BLaER1 (cell line): ENCODE data around the gene TRAFD1.

Experiments used
- H3K27ac ChIP-seq: shearing (Covaris generic); formaldehyde crosslinking; 2 replicates; pipeline ENCODE4 v1.8.1; 2022
- H3K27me3 ChIP-seq: shearing (Covaris generic); formaldehyde crosslinking; 2 replicates; pipeline ENCODE4 v1.8.1; 2022
- H3K36me3 ChIP-seq: shearing (Covaris generic); formaldehyde crosslinking; 2 replicates; pipeline ENCODE4 v1.8.1; 2022
- H3K4me1 ChIP-seq: shearing (Covaris generic); formaldehyde crosslinking; 2 replicates; pipeline ENCODE4 v1.8.1; 2022
- H3K4me2 ChIP-seq: shearing (Covaris generic); formaldehyde crosslinking; 2 replicates; pipeline ENCODE4 v1.8.1; 2022
- H3K4me3 ChIP-seq: shearing (Covaris generic); formaldehyde crosslinking; 2 replicates; pipeline ENCODE4 v1.8.1; 2022
- H3K9ac ChIP-seq: shearing (Covaris generic); formaldehyde crosslinking; 2 replicates; pipeline ENCODE4 v1.8.1; 2022
- H3K9me3 ChIP-seq: shearing (Covaris generic); formaldehyde crosslinking; 2 replicates; pipeline ENCODE4 v1.8.1; 2022
- H4K20me1 ChIP-seq: shearing (Covaris generic); formaldehyde crosslinking; 2 replicates; pipeline ENCODE4 v1.8.1; 2022
- Cebpa-rat ChIP-seq: shearing (Covaris generic); IDR thresholded peaks from 2 replicates; pipeline ENCODE4 v1.8.1; 2022

TRAFD1 gene

GRCh38 chr12:112196196-112196875 lies 71.0 kb downstream of the TRAFD1 start:
- Histone ChIP-seq H3K4me2 (no peak overlapping the region), H3K4me3 (no peak overlapping the region), H4K20me1 (no peaks in the 10 kb centered on the region), H3K9ac (no peak overlapping the region), H3K36me3 (peaks cover 99% of the 10 kb centered on the region), H3K27me3 (no peaks in the 10 kb centered on the region), H3K9me3 (no peaks in the 10 kb centered on the region), H3K27ac (no peak overlapping the region), H3K4me1 (no peaks in the 10 kb centered on the region)
- no peak for TF ChIP-seq Cebpa-rat

GRCh38 chr12:112198120-112198733 lies 72.9 kb downstream of the TRAFD1 start:
- no peak for TF ChIP-seq Cebpa-rat
- H3K27ac ChIP-seq, result no peak overlapping the region
- H3K27me3 ChIP-seq, result no peaks in the 10 kb centered on the region
- H3K9ac ChIP-seq, result no peak overlapping the region
- no peak overlapping the region for H3K4me3 ChIP-seq
- H3K4me1 ChIP-seq, result no peaks in the 10 kb centered on the region
- no peaks in the 10 kb centered on the region for H4K20me1 ChIP-seq
- H3K9me3 ChIP-seq, result no peaks in the 10 kb centered on the region
- H3K36me3 ChIP-seq, result peaks cover 94% of the 10 kb centered on the region
- no peak overlapping the region for H3K4me2 ChIP-seq

GRCh38 chr12:112199136-112199535 lies 73.8 kb downstream of the TRAFD1 start:
- no peak for TF ChIP-seq Cebpa-rat
- H3K27me3 ChIP-seq, result no peaks in the 10 kb centered on the region
- no peaks in the 10 kb centered on the region for H4K20me1 ChIP-seq
- no peak overlapping the region for H3K4me2 ChIP-seq
- no peak overlapping the region for H3K27ac ChIP-seq
- H3K36me3 ChIP-seq, result peaks cover 94% of the 10 kb centered on the region
- no peaks in the 10 kb centered on the region for H3K9me3 ChIP-seq
- no peak overlapping the region for H3K4me3 ChIP-seq
- no peak overlapping the region for H3K9ac ChIP-seq
- H3K4me1 ChIP-seq, result no peaks in the 10 kb centered on the region
